Measurements from ENCODE around the gene HAUS3.

The HAUS3 gene

GRCh38 chr4:2249526-2250356, 7.8 kb upstream of the HAUS3 start:
- H3K4me3 ChIP-seq (ENCODE audit: low read length), result no peak overlapping the region
- DNase-seq (ENCODE audit: low read depth), result peak; percentile 30
- no peak for TF ChIP-seq CTCF (IDR thresholded peaks at IDR 0.05; ENCODE audit: insufficient read depth, low read depth, low read length, missing control alignments)

DNA sequence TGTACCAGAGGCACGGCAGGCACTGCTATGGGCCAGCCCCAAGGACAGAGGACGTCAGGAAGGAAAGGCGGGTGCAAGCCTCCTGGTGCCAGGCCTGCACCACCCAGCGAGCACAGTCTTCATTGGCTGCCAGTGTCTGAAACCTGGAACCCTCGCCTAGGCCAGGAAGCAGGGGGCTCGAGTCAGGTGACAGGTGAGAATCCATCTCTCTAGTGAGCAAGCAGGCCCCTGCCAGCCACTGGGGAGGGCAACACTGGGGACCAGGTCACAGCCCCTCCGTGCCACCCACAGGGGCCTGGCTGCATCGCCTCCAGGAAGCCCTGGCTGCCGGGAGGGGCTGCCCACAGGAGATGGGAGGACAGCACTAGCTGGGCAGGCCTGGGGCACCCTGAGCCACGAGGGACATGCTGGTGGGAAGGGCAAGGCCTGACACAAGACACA, 6.9 kb upstream of the HAUS3 start:
- no peak for DNase-seq (ENCODE audit: low read depth)
- no peak for TF ChIP-seq CTCF (IDR thresholded peaks at IDR 0.05; ENCODE audit: insufficient read depth, low read depth, low read length, missing control alignments)
- H3K4me3 ChIP-seq (ENCODE audit: low read length), result no peak overlapping the region

DNA sequence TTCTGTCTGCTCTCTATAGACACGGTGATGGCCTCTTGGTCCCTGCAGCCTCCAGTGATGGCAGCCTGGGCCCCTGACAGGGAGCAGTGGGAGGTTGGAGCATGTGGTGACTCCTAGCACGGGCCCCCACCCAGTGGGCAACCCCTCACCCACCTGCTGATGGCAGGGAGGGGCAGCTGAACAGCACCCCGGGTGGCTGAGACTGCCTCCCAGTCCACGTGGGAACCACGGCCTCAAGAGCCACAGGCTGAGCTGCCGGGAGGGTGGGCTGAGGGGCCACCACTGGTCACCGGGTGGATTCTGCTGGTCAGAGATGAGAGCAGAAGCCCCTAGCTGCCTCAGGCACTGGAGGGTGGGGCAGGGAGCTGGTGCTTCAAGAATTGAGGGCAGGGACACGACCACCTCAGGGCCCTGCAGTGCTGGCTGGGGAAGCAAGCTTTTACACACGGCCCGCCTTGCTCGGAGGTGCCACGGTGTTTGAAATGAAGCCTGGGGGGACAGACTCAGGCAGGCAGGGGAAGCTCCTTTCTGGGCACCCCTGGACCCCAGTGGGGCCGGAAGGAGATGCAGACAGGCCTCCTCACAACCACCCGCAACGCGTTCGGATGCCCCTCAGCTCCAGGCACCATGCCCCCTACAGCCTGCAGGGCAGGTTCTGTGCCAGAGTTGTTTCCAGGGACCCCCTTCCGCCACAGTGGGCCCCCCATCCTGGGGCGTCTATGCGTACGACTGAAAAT, 6.3 kb upstream of the HAUS3 start:
- H3K4me3 ChIP-seq (ENCODE audit: low read length), result no peak overlapping the region
- no peak for DNase-seq (ENCODE audit: low read depth)
- no peak for TF ChIP-seq CTCF (IDR thresholded peaks at IDR 0.05; ENCODE audit: insufficient read depth, low read depth, low read length, missing control alignments)

DNA sequence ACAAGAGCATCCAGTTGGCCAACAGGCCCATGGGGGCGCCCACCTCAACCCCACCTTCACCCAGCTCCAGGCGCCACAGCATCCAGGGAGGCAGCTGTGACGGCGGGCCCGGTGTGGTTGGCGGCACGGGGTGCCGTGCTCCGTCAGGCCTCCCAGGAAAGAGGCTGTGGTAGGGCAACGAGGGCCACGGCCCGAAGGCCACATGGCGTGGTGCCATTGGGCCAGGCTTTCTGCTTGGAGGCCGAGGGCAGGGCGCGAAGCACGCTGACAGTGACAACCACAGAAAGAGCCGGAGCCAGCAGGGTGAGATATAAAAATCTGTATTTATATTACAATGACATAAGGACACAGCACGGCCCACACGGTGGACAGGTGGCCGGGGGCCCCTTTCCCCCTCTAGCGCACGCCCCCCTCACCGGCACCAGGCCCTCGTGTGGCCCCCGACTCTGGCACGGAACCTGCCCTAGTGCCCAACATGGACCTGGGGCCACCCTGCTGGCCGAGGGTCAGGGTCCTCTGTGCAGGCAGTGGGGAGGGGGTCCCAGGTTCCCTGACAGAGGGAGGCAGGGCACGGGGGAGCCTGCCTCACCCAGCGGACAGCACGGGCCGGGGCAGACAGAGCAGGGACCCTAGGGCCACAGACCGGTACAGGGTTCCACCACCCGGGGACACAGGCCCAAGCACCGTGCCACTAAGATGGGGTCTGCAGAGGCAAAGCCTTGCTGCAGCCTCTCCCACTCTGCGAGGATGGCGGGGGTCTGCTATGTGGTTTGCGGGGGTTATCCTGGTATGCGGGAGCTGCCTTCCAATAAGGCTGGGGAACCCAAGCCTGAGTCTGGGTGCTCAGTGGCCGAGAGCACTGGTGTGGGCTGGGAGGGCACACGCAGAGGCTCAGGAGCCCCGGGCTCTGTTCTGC, 5.5 kb upstream of the HAUS3 start:
- no peak for DNase-seq (ENCODE audit: low read depth)
- TF ChIP-seq CTCF (IDR thresholded peaks at IDR 0.05; ENCODE audit: insufficient read depth, low read depth, low read length, missing control alignments), result no peak
- H3K4me3 ChIP-seq (ENCODE audit: low read length), result no peak overlapping the region

DNA sequence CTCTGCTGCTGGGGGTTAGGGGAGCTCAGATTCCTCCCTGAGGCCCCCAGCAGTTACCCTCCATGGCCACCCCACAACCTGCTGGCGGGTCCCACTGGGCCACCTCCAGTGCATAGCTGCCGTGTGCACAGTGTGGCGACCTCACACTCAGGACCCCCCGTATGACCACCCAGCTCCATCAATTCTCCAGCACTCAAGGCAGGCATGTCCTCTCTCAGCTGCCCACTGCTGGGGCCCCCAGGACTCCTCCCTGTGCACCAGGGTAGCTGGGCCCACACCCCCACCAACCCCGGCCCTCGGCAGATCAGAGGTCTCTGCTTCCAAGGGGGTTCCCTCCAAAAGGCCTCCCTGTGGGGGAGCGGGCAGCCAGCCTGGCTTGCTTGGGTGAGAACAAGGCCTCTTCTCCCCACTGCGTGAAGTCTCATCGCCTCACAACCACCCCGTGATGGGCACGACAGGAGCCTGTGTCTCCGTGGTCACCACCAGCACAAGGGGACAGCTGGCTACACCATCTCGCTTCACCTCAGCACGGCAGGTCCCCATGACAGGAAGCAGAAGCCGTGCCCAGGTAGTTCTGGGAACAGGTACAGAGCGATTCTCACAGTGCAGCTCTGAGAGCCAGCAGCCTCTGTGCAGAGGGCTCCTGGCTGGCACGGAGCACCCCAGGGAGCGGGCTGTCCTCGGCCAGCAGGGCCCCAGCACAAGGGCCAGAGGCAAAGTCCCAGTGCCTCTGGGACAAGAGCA, 4.6 kb upstream of the HAUS3 start:
- TF ChIP-seq CTCF (IDR thresholded peaks at IDR 0.05; ENCODE audit: insufficient read depth, low read depth, low read length, missing control alignments), result no peak
- H3K4me3 ChIP-seq (ENCODE audit: low read length), result no peak overlapping the region

GRCh38 chr4:2245787-2246275, 3.9 kb upstream of the HAUS3 start:
- DNase-seq (ENCODE audit: low read depth), result no peak
- no peak for TF ChIP-seq CTCF (IDR thresholded peaks at IDR 0.05; ENCODE audit: insufficient read depth, low read depth, low read length, missing control alignments)
- no peak overlapping the region for H3K4me3 ChIP-seq (ENCODE audit: low read length)

More for the DNA sequence above, 4.6 kb upstream of the HAUS3 start:
- no peak for DNase-seq (ENCODE audit: low read depth)

Data from epithelial cell of esophagus (primary cell).